Calu3 (cell line): ENCODE data around the gene FGGY. TPM values are rescaled to one million over a fixed set of nuclear protein-coding genes. Genes with fewer than 3 reads are reported as not detected.

Source experiments
- BruUV-seq: library from RNA; stranded (reverse); fragments of 400-500 nt; replicated peaks from 2 replicates; lab custom pipeline; 2021; lab: Mats Ljungman, UMichigan
- CTCF ChIA-PET: fragments of 300-600 bp; sonication (Branson Sonifier 250); formaldehyde crosslinking; loops from one replicate; lab custom pipeline; 2022; ENCODE audit warnings: antibody characterized with exemption; lab: Charles Lee
- DNase-seq: peaks from one replicate; pipeline ENCODE4 v3.0.0; 2022
- H3K27ac Mint-ChIP-seq: one replicate; pipeline ENCODE4 v1.8.0; 2022; ENCODE audit warnings: mixed read lengths; ENCODE audit not compliant: unreplicated experiment
- H3K27me3 Mint-ChIP-seq: one replicate; pipeline ENCODE4 v1.8.0; 2022; ENCODE audit warnings: mixed read lengths; ENCODE audit not compliant: unreplicated experiment
- H3K36me3 Mint-ChIP-seq: one replicate; pipeline ENCODE4 v1.8.0; 2022; ENCODE audit warnings: mild to moderate bottlenecking, moderate library complexity, mixed read lengths; ENCODE audit not compliant: insufficient read depth, unreplicated experiment
- H3K4me1 Mint-ChIP-seq: one replicate; pipeline ENCODE4 v1.8.0; 2022; ENCODE audit warnings: mild to moderate bottlenecking, low read depth, mixed read lengths; ENCODE audit not compliant: unreplicated experiment
- H3K4me3 Mint-ChIP-seq: one replicate; pipeline ENCODE4 v1.8.0; 2022; ENCODE audit warnings: mild to moderate bottlenecking, low read depth, moderate library complexity, mixed read lengths; ENCODE audit not compliant: unreplicated experiment
- H3K9me3 Mint-ChIP-seq: one replicate; pipeline ENCODE4 v1.8.0; 2022; ENCODE audit warnings: low read depth, mixed read lengths; ENCODE audit not compliant: unreplicated experiment
- intact Hi-C: fragments of 100-400 bp; cut with micrococcal nuclease; formaldehyde crosslinking; loops from one replicate; pipeline ENCODE4 v1.10.0; 2022; ENCODE audit not compliant: unreplicated experiment
- total RNA-seq: library from RNA; stranded (reverse); gene quantifications from 2 replicates; pipeline ENCODE4 v1.2.3, GENCODE V29; 2022
- TF ChIP-seq, protein P1 (sequence below): fragments of 200-600 bp; IDR thresholded peaks from one replicate; pipeline ENCODE4 v1.8.0; 2022; ENCODE audit warnings: antibody characterized with exemption; ENCODE audit not compliant: unreplicated experiment

FGGY gene
- total RNA-seq, 1 experiment from 2014 or later: 11.1 TPM

GRCh38 chr1:59748123-59748522, 451.2 kb downstream of the FGGY start:
- Mint-ChIP-seq H3K4me1 (peaks cover 6% of the 10 kb centered on the region), H3K4me3 (no peak overlapping the region), H3K9me3 (no peaks in the 10 kb centered on the region), H3K27ac (no peak overlapping the region), H3K27me3 (no peaks in the 10 kb centered on the region), H3K36me3 (no peaks in the 10 kb centered on the region)
- TF ChIP-seq, protein P1, sequence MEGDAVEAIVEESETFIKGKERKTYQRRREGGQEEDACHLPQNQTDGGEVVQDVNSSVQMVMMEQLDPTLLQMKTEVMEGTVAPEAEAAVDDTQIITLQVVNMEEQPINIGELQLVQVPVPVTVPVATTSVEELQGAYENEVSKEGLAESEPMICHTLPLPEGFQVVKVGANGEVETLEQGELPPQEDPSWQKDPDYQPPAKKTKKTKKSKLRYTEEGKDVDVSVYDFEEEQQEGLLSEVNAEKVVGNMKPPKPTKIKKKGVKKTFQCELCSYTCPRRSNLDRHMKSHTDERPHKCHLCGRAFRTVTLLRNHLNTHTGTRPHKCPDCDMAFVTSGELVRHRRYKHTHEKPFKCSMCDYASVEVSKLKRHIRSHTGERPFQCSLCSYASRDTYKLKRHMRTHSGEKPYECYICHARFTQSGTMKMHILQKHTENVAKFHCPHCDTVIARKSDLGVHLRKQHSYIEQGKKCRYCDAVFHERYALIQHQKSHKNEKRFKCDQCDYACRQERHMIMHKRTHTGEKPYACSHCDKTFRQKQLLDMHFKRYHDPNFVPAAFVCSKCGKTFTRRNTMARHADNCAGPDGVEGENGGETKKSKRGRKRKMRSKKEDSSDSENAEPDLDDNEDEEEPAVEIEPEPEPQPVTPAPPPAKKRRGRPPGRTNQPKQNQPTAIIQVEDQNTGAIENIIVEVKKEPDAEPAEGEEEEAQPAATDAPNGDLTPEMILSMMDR: no peak
- CTCF ChIA-PET: no interaction called here
- no peak for DNase-seq
- BruUV-seq: no TSS peak
- intact Hi-C loops: no loop called here

- no peak overlapping the region for H3K27ac Mint-ChIP-seq
- H3K36me3 Mint-ChIP-seq: no peaks in the 10 kb centered on the region
- no peaks in the 10 kb centered on the region for H3K27me3 Mint-ChIP-seq
- peaks cover 6% of the 10 kb centered on the region for H3K4me1 Mint-ChIP-seq
- H3K4me3 Mint-ChIP-seq: no peak overlapping the region
- TF ChIP-seq, protein P1: no peak
- intact Hi-C loops: no loop called here
- DNase-seq: peak; percentile 40
- H3K9me3 Mint-ChIP-seq: no peaks in the 10 kb centered on the region
- BruUV-seq: no TSS peak
- CTCF ChIA-PET: interaction anchor here (0.7 to 1.0 kb wide), 3 partner anchors 9 to 244 kb away, joined by 3 to 11 read pairs (median 3); no protein-coding TSS in a partner anchor
These were observed 453.6 kb downstream of the FGGY start for GRCh38 chr1:59750328-59751003.

DNA sequence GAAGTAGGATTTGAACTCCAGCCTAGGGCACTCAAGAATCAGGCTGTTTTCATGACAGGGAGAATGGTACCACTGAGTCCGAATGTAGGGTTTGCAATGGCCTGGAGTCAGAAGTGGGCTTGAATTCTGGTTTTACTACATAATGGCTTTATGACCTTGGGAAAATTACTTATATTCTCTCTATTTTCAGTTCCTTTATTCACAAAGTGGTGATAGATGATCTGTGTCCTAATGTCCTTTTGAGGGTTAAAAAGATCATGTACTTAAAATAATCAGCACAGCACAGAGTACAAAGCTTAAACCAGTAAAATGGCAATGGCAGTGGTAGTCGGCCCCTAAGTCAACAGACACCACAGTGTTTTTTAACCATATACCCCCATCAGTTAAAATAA, 454.1 kb downstream of the FGGY start:
- no TSS peak for BruUV-seq
- CTCF ChIA-PET: interaction anchor here (0.7 to 1.0 kb wide), 3 partner anchors 8 to 243 kb away, joined by 3 to 11 read pairs (median 3); no protein-coding TSS in a partner anchor
- TF ChIP-seq, protein P1: no peak
- Mint-ChIP-seq H3K9me3 (no peaks in the 10 kb centered on the region), H3K4me3 (no peak overlapping the region), H3K27ac (no peak overlapping the region), H3K27me3 (no peaks in the 10 kb centered on the region), H3K4me1 (peaks cover 6% of the 10 kb centered on the region), H3K36me3 (no peaks in the 10 kb centered on the region)
- no peak for DNase-seq
- intact Hi-C loops: no loop called here

DNA sequence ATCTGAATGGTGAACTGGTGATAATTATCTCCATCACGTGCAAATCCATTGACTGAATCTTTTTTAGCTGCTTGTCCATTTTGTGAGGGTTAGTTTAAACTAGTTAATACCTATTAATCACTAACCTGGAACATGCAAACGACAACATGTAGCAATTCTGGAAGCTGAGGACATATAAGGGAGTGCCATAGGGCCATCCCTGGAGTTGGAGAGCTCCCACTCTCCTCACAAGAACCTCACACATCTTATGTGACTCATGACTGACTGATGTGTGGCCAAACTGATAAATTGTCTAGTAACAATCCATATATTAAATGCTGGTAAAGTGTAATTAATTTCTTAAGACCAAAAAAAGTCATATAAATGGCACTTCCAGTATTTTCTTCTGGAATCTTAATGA, 454.9 kb downstream of the FGGY start:
- Mint-ChIP-seq H3K36me3 (no peaks in the 10 kb centered on the region), H3K27me3 (no peaks in the 10 kb centered on the region), H3K4me1 (peaks cover 6% of the 10 kb centered on the region), H3K9me3 (no peaks in the 10 kb centered on the region), H3K4me3 (no peak overlapping the region), H3K27ac (no peak overlapping the region)
- CTCF ChIA-PET: no interaction called here
- intact Hi-C loops: no loop called here
- TF ChIP-seq, protein P1: no peak
- no TSS peak for BruUV-seq
- no peak for DNase-seq
